T-helper 1 cell treated with Interleukin-12 subunit alpha and Interleukin-12 subunit beta and Interleukin-4 antibody, amounts not matched to agents 30 μg/mL and 1 μg/mL, for 36 hours (primary cell): ENCODE measurements around the gene C1orf35.

ENCODE experiments used
- H3K27ac Mint-ChIP-seq: one replicate; pipeline ENCODE4 v1.8.0; 2021; ENCODE audit warnings: mild to moderate bottlenecking, mixed read lengths
- H3K27me3 Mint-ChIP-seq: one replicate; pipeline ENCODE4 v1.8.0; 2021; ENCODE audit warnings: low read depth, mixed read lengths
- H3K36me3 Mint-ChIP-seq: one replicate; pipeline ENCODE4 v1.8.0; 2021; ENCODE audit warnings: low read depth, mixed read lengths
- H3K4me1 Mint-ChIP-seq: one replicate; pipeline ENCODE4 v1.8.0; 2021; ENCODE audit warnings: low read depth, mixed read lengths
- H3K4me3 Mint-ChIP-seq: one replicate; pipeline ENCODE4 v1.8.0; 2021; ENCODE audit warnings: mild to moderate bottlenecking, moderate library complexity, mixed read lengths
- H3K9me3 Mint-ChIP-seq: one replicate; pipeline ENCODE4 v1.8.0; 2021; ENCODE audit warnings: mixed read lengths

Gene C1orf35

GRCh38 chr1:228098323-228098931, 4.7 kb downstream of the C1orf35 start:
- Mint-ChIP-seq H3K27me3 (no peaks in the 10 kb centered on the region), H3K9me3 (peaks cover 18% of the 10 kb centered on the region), H3K4me1 (peaks cover 5% of the 10 kb centered on the region), H3K27ac (no peak overlapping the region), H3K36me3 (peaks cover 47% of the 10 kb centered on the region), H3K4me3 (no peak overlapping the region)

- Mint-ChIP-seq H3K4me3 (no peak overlapping the region), H3K4me1 (peaks cover 5% of the 10 kb centered on the region), H3K36me3 (peaks cover 49% of the 10 kb centered on the region), H3K9me3 (peaks cover 18% of the 10 kb centered on the region), H3K27ac (no peak overlapping the region), H3K27me3 (no peaks in the 10 kb centered on the region)
These were observed 5.6 kb downstream of the C1orf35 start for GRCh38 chr1:228097333-228098081.

- Mint-ChIP-seq H3K27ac (no peak overlapping the region), H3K4me3 (no peak overlapping the region), H3K36me3 (peaks cover 57% of the 10 kb centered on the region)
These were observed 6.5 kb downstream of the C1orf35 start for GRCh38 chr1:228096416-228097332.

GRCh38 chr1:228095938-228096337, 7.2 kb downstream of the C1orf35 start:
- peaks cover 9% of the 10 kb centered on the region for H3K4me1 Mint-ChIP-seq
- H3K4me3 Mint-ChIP-seq, result no peak overlapping the region
- peaks cover 65% of the 10 kb centered on the region for H3K36me3 Mint-ChIP-seq
- H3K9me3 Mint-ChIP-seq, result peaks cover 18% of the 10 kb centered on the region
- no peak overlapping the region for H3K27ac Mint-ChIP-seq
- H3K27me3 Mint-ChIP-seq, result no peaks in the 10 kb centered on the region

More at GRCh38 chr1:228096416-228097332, 6.5 kb downstream of the C1orf35 start:
- Mint-ChIP-seq H3K4me1 (peaks cover 8% of the 10 kb centered on the region), H3K9me3 (peaks cover 18% of the 10 kb centered on the region), H3K27me3 (no peaks in the 10 kb centered on the region)

GRCh38 chr1:228095161-228095560, 8.0 kb downstream of the C1orf35 start:
- Mint-ChIP-seq H3K36me3 (peaks cover 68% of the 10 kb centered on the region), H3K4me3 (no peak overlapping the region), H3K27ac (no peak overlapping the region), H3K4me1 (peaks cover 15% of the 10 kb centered on the region), H3K27me3 (no peaks in the 10 kb centered on the region), H3K9me3 (peaks cover 18% of the 10 kb centered on the region)

- no peaks in the 10 kb centered on the region for H3K27me3 Mint-ChIP-seq
- H3K9me3 Mint-ChIP-seq, result peaks cover 18% of the 10 kb centered on the region
- no peak overlapping the region for H3K27ac Mint-ChIP-seq
- H3K36me3 Mint-ChIP-seq, result peaks cover 67% of the 10 kb centered on the region
- H3K4me3 Mint-ChIP-seq, result no peak overlapping the region
- H3K4me1 Mint-ChIP-seq, result peaks cover 17% of the 10 kb centered on the region
These were observed 8.6 kb downstream of the C1orf35 start for GRCh38 chr1:228094432-228095016.

- H3K27me3 Mint-ChIP-seq, result no peaks in the 10 kb centered on the region
- no peak overlapping the region for H3K4me3 Mint-ChIP-seq
- H3K27ac Mint-ChIP-seq, result no peak overlapping the region
- peaks cover 18% of the 10 kb centered on the region for H3K9me3 Mint-ChIP-seq
- H3K4me1 Mint-ChIP-seq, result peaks cover 27% of the 10 kb centered on the region
- peaks cover 64% of the 10 kb centered on the region for H3K36me3 Mint-ChIP-seq
These were observed 9.8 kb downstream of the C1orf35 start for GRCh38 chr1:228093050-228093906.

GRCh38 chr1:228092342-228093049, 10.6 kb downstream of the C1orf35 start:
- H3K27ac Mint-ChIP-seq, result no peak overlapping the region
- H3K27me3 Mint-ChIP-seq, result no peaks in the 10 kb centered on the region
- peaks cover 18% of the 10 kb centered on the region for H3K9me3 Mint-ChIP-seq
- no peak overlapping the region for H3K4me3 Mint-ChIP-seq
- peaks cover 35% of the 10 kb centered on the region for H3K4me1 Mint-ChIP-seq
- peaks cover 66% of the 10 kb centered on the region for H3K36me3 Mint-ChIP-seq

GRCh38 chr1:228091084-228091483, 12.0 kb downstream of the C1orf35 start:
- H3K27ac Mint-ChIP-seq, result no peak overlapping the region
- peaks cover 18% of the 10 kb centered on the region for H3K9me3 Mint-ChIP-seq
- H3K4me3 Mint-ChIP-seq, result no peak overlapping the region

GRCh38 chr1:228090613-228091081, 12.5 kb downstream of the C1orf35 start:
- Mint-ChIP-seq H3K4me3 (no peak overlapping the region), H3K4me1 (peaks cover 47% of the 10 kb centered on the region), H3K9me3 (peaks cover 16% of the 10 kb centered on the region), H3K27me3 (no peaks in the 10 kb centered on the region), H3K27ac (no peak overlapping the region), H3K36me3 (peaks cover 60% of the 10 kb centered on the region)

More at GRCh38 chr1:228091084-228091483, 12.0 kb downstream of the C1orf35 start:
- peaks cover 65% of the 10 kb centered on the region for H3K36me3 Mint-ChIP-seq
- H3K4me1 Mint-ChIP-seq, result peaks cover 45% of the 10 kb centered on the region
- H3K27me3 Mint-ChIP-seq, result no peaks in the 10 kb centered on the region

- H3K36me3 Mint-ChIP-seq, result peaks cover 59% of the 10 kb centered on the region
- no peak overlapping the region for H3K27ac Mint-ChIP-seq
- no peaks in the 10 kb centered on the region for H3K27me3 Mint-ChIP-seq
- H3K9me3 Mint-ChIP-seq, result peaks cover 7% of the 10 kb centered on the region
- no peak overlapping the region for H3K4me3 Mint-ChIP-seq
- H3K4me1 Mint-ChIP-seq, result peaks cover 54% of the 10 kb centered on the region
These were observed 13.4 kb downstream of the C1orf35 start for GRCh38 chr1:228089519-228090380.
